Measurements from ENCODE around the gene TTLL9. TPM values are rescaled to one million over a fixed set of nuclear protein-coding genes. Genes with fewer than 3 reads are reported as not detected.
A peak's percentile ranks its signal among the peaks of the same experiment; 100 is the strongest.
"Not testable (repeated sequence)": the region's sequence is repeated elsewhere in the genome, so short reads cannot be mapped to it uniquely, and the experiment has no call there.

Gene TTLL9, protein sequence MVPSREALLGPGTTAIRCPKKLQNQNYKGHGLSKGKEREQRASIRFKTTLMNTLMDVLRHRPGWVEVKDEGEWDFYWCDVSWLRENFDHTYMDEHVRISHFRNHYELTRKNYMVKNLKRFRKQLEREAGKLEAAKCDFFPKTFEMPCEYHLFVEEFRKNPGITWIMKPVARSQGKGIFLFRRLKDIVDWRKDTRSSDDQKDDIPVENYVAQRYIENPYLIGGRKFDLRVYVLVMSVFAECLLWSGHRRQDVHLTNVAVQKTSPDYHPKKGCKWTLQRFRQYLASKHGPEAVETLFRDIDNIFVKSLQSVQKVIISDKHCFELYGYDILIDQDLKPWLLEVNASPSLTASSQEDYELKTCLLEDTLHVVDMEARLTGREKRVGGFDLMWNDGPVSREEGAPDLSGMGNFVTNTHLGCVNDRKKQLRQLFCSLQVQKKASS
- total RNA-seq (2014; rRNA removed), result not detected in 2 replicates
- not detected for polyA plus RNA-seq (2012)

GRCh38 chr20:31869942-31870725 is at the start of gene TTLL9, which contains the start of gene DUSP15:
TSS of gene TTLL9 (plus strand) at chr20:31870634. CDS start at chr20:31871127, 493 bp downstream.
TSS of gene DUSP15 (minus strand) at chr20:31870527. CDS start at chr20:31870337, 190 bp downstream.
- peak; percentile 4 for DNase-seq (ENCODE audit: low read depth)

GRCh38 chr20:31821427-31821826 is 49.0 kb upstream of the TTLL9 start:
- no peak for DNase-seq (ENCODE audit: low read depth)

DNA sequence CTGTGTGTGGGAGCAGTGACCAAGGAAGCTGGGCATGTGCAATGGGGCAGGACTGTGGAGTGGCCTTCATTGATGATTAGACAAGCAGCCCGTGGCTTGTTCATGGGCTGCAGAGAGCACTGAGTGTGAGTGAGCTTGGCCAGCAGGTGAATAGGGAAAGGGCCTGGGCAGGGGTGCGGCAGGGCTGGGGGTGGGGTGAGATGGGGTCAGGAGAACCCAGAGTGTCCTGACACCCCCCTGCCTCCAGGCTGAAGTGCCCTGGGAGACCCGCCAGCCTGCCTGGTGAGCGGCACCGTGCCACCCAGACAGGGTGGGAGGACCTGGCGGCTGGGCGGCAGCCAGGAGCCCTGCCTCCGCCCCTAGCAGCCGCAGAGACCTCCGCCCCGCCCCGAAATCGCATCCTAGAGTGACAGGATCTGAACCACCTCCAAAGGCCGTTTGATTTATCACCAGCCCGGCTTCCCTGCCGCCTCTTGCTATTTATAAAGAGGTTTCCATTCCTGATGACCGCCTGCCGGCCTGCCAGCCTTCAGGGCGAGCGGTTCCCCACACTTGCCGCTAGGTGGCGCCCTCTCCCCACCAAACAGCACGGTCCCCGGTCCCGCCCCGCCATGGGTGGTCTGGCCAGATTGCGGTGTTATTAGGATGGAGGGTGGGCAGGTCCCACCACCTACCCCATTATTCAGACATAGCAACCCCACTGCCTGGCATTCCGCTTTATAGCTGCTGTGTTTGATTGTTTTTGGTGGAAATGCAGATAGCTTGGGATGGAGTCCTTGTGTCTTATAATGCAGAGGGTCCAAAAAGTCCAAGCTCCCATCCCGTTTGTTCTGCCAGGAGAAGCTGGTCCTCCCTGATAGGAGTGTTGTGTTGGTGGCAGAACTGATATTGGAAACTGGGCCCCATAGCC is 47.8 kb upstream of the TTLL9 start:
- DNase-seq (ENCODE audit: low read depth), result peak; percentile 46

DNA sequence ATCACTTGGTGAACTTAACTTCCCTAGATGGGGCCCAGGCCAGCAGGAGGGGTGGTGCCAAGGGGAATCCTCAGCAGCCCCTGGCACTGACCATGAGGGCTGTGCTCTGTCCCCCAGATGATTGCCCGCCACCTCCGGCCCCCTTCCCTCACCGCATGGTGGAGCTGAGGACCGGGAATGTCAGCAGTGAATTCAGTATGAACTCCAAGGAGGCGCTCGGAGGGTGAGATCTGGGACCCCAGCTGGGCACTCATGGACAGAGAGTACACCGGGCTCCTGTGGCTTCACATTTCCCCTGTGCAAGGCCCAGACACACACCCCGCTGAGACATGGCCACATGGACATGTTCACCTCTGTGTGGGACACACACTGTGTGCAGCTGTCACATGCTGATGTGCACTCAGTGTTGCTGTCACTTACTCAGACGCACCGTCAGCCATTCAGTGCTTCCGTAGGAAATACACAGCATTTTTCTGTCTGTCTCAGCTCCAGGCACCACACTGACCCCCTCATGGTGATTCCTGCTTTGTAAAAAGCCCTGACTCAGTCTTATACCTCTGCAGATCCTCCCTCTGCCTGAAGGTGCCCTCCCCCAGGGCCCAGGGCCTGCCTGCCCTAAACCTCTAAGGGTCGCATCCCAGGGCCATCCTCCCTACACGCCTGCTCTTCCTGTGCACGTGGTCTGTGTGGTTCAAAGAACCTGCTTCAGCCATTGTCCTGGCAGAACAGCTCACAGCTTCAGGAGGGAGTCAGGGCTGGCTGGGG is 46.9 kb upstream of the TTLL9 start:
- DNase-seq (ENCODE audit: low read depth), result no peak

DNA sequence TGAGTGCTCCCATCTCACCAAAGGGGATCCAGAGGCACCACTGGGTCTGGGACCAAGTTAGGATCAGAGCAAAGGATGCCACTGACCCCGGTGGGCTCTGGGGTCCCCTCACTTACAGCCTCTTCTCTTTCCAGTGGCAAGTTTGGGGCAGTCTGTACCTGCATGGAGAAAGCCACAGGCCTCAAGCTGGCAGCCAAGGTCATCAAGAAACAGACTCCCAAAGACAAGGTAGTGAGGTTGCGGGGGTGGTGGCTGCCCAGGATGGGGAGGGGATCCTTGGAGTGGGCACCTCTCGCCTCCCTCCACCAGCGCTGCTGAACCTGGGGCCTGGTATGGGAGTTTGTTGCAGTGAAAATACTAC is 46.3 kb upstream of the TTLL9 start:
- DNase-seq (ENCODE audit: low read depth), result no peak

DNA sequence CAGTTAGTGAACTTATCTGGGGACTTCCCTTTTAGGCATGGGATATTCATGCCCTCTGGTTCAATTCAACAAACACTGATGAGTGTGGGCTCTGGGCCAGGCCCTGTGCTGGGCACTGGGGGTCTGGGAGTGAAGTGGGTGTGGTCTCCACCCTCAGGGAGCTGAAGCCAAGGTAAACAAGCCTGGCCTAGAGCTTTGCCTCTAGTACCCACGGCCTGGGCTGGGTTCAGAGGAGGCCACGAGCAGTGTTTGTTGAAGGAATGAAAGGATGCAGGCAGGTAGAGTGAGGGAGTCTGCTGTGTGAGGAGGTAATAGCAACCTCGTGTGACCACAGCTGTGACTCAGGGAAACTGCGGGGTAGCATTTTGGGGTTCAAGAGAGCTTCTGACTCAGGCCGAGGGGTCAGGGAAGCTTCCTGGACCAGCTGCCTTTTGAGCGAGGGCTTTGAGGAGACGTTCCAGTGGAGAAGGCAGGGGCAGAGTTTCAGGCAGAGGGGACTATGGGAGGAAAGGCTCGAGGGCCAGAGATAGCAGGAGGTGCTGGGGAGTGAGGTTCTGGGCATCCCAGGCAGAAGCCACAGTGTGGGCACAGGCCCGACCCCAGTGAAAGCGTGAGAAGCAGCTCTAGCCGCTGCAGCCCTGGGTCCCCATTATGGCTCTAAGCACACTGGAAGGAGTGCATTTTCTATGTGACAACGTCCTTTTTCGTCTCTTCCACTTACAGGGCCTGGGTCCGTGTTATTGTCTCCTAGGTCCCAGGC is 45.7 kb upstream of the TTLL9 start:
- no peak for DNase-seq (ENCODE audit: low read depth)

GRCh38 chr20:31826074-31826473 is 44.4 kb upstream of the TTLL9 start:
- no peak for DNase-seq (ENCODE audit: low read depth)

DNA sequence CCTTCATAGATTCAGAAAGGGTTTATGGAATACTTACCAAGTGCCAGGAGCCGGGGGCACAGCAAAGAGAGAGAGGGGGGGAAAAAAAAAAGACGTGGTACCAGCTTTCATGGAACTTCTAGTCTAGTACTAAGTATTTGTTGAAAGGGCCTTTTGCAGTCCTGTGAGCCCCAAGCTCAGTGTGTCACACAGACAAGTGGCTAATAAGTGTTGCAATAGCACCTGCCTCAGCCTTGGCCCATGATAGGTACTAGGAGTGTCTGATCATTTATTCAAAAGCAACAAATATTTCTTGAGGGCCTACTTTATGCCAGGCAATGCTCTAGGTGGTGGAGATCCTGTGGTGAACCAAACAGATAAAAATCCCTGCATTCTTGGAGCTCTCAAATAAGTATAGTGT is 43.4 kb upstream of the TTLL9 start:
- DNase-seq (ENCODE audit: low read depth), result no peak

- not testable (repeated sequence) for DNase-seq (ENCODE audit: low read depth)
Measured at GRCh38 chr20:31828016-31828415, 42.4 kb upstream of the TTLL9 start.

DNA sequence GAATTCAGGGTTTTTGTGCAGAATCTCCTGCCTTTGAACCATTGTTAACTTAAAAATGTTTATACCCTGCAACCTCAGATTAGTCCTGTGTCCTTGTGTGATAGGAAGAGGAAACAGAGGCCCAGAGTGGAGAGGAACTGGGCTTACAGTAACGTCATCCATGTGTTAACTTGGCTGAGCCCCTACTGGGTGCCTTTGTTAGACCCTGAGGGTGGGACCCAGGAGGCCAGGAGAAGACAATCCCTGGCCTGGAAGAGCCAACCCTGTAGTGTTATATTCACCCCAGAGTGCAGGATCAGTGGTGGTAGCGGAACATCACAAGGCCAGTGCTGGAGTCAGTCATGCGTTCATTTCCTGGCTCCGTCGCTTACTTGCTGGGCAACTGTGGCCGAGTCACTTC is 40.7 kb upstream of the TTLL9 start:
- DNase-seq (ENCODE audit: low read depth), result no peak

GRCh38 chr20:31830406-31830981 is 39.9 kb upstream of the TTLL9 start:
- no peak for DNase-seq (ENCODE audit: low read depth)

- no peak for DNase-seq (ENCODE audit: low read depth)
Measured at GRCh38 chr20:31831211-31831610, 39.2 kb upstream of the TTLL9 start.

DNA sequence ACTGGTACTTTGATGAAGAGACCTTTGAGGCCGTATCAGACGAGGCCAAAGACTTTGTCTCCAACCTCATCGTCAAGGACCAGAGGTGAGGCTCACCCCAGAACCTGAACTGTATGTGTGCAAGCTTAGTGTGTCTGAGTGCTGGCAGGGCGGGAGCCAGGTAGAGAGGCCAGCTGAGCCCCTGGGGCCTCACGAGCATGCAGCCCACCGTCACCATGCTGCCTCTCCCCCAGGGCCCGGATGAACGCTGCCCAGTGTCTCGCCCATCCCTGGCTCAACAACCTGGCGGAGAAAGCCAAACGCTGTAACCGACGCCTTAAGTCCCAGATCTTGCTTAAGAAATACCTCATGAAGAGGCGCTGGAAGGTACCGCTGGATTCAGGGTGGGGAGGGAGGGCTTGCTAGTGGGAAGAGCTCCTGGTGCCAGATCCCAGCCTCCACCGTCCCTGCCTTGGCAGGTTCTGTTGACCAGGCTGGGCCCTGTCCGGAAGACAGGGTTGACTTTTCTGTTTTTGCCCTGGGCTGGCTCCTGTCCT is 38.6 kb upstream of the TTLL9 start:
- no peak for DNase-seq (ENCODE audit: low read depth)

- DNase-seq (ENCODE audit: low read depth), result no peak
Measured at GRCh38 chr20:31833130-31833930, 37.1 kb upstream of the TTLL9 start.

DNA sequence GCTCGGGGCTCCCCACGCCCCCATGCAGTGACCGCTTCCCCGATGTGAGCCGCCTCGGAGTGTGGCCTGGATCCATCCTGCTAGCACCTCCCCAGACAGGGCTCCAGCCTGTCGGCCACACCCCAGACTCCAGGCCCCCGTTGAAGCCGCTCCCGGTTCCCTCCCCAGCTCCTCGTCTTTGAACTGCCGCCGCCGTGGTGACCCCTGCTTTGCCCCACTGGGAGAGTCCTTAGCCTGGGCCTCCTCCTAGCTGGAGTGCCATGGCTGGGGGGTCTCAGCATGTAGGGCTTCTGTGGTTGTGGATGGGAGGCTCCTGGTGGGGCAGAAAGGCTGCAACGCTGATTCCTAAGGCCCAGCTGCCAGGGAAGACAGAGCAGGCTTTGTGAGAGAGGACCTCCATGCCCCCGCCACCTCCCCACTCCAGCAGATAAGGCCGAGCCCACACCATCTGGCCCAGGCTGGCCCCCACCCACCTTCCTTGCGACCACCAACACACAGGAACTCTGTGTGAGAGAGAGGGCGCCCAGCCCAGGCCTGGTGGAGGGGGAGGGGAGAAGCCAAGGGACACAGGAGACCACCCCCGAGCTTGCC is 36.4 kb upstream of the TTLL9 start:
- no peak for DNase-seq (ENCODE audit: low read depth)

- DNase-seq (ENCODE audit: low read depth), result no peak
Measured at GRCh38 chr20:31835554-31835953, 34.9 kb upstream of the TTLL9 start.

DNA sequence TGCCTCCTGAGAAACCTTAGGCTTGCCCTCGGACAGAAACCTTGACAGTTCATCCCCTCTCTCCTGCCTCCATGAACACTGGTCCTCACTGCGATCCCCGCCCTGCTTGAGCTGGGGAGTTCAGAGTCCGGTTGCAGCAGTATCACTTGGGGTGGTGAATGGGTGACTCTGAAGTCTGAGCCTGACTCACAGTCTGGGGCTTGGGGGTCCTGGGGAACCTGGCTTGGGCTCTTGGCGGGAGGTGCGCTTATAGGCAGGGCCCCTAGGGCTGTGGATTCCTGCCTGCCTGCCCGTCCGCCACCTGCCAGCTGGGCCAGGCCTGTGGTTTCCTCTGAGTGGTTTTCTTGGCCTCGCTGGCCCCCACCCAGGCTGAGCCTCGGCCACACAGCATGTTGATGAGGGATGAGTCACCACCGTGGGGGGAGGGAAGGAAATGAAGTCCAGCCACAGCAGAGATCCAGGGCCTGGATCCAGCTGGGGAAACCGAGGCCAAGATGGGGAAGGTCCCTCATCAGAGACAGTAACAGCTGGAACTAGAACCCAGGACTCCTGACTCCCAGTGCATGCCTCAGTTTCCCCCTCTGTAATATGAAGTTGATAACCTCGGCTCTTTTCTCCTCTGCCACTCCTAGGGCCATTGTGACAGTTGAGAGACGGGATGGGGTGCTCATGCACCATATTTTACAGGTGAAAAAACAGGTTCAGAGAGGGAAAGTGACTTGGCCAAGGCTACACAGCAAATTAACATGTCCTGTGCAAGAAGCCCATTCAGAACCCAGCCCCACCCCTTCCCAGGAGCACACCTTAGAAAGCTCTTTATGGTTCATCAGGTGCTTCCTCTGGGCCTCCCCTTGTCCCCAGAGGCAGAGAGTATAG is 34.2 kb upstream of the TTLL9 start:
- DNase-seq (ENCODE audit: low read depth), result peak; percentile 90

All from LHCN-M2 (cell line).